Lung (tissue), 12 donors: Measurements from ENCODE around the gene CYB561A3. TPM values are rescaled to one million over a fixed set of nuclear protein-coding genes. Genes with fewer than 3 reads are reported as not detected.

Source experiments
- ATAC-seq: fragments of 200-7000 bp; cut with Tn5 transposase; one replicate; pipeline ENCODE4 v1.9.1; 2020; ENCODE audit warnings: moderate number of reproducible peaks; ENCODE audit not compliant: insufficient read depth, low FRiP score
- DNase-seq, 3 donors: peaks; one replicate each; pipeline ENCODE4 v3.0.0-alpha.2; 2013 to 2017
- H3K27ac ChIP-seq, 2 donors: one replicate each; pipeline ENCODE4 v1.5.1; 2013; ENCODE audit warnings: mild to moderate bottlenecking in 2 of 2, moderate library complexity in 2 of 2, control low read depth in 1 of 2, inconsistent platforms in 1 of 2, low read depth in 1 of 2, low read length in 1 of 2
- H3K27me3 ChIP-seq, 3 donors: one replicate each; pipeline ENCODE4 v1.5.1; 2013; ENCODE audit warnings: low read length in 2 of 3; ENCODE audit not compliant: control insufficient read depth in 3 of 3, insufficient read depth in 3 of 3
- H3K36me3 ChIP-seq, 4 donors: one replicate each; pipeline ENCODE4 v1.5.1; 2013; ENCODE audit warnings: low read length in 4 of 4, mild to moderate bottlenecking in 1 of 4, moderate library complexity in 1 of 4; ENCODE audit not compliant: control insufficient read depth in 4 of 4, insufficient read depth in 4 of 4
- H3K4me1 ChIP-seq, 5 donors: one replicate each; pipeline ENCODE4 v1.5.1; 2013; ENCODE audit warnings: low read length in 5 of 5, mild to moderate bottlenecking in 2 of 5, moderate library complexity in 1 of 5; ENCODE audit not compliant: control insufficient read depth in 5 of 5, insufficient read depth in 5 of 5
- H3K4me3 ChIP-seq: one replicate; pipeline ENCODE4 v1.5.1; 2013; ENCODE audit warnings: mild to moderate bottlenecking, control low read depth, moderate library complexity
- H3K9ac ChIP-seq, 2 donors: one replicate each; pipeline ENCODE4 v1.5.1; 2013; ENCODE audit warnings: low read length in 2 of 2, control low read depth in 1 of 2; ENCODE audit not compliant: insufficient read depth in 1 of 2
- H3K9me3 ChIP-seq, 4 donors: one replicate each; pipeline ENCODE4 v1.5.1; 2013; ENCODE audit warnings: low read length in 3 of 4, mild to moderate bottlenecking in 1 of 4, moderate library complexity in 1 of 4; ENCODE audit not compliant: control insufficient read depth in 4 of 4, insufficient read depth in 3 of 4
- CTCF ChIP-seq: IDR thresholded peaks from 2 replicates; pipeline ENCODE4 v1.5.1; 2012; ENCODE audit warnings: mild to moderate bottlenecking; ENCODE audit errors: control extremely low read depth, extremely low read depth
- WGBS, 2 donors: extraction: QIAGEN DNeasy Blood & Tissue Kit; methylation state at CpG; one replicate each; pipeline ENCODE4 v1.1.7; 2013; 5-methylcytosine and 5-hydroxymethylcytosine counted together
- polyA plus RNA-seq, 2 donors: library from polyadenylated mRNA; stranded (reverse); fragments of 200-250 nt; gene quantifications; one replicate each; pipeline ENCODE4 v1.2.1, GENCODE V29; 2013
- total RNA-seq, 2 donors: library from RNA; depleted of rRNA in 1 of 2; stranded (reverse); fragments of >200 nt in 1 of 2; gene quantifications; one replicate each; pipeline ENCODE4 v1.2.1, GENCODE V29; 2014 to 2021
- donor health status: control.
- donor health status: control.
- donor health status: Bipolar disorder and iron deficiency.
- donor health status: healthy.
- donor health status: DM: yes; HTN: yes; CAD: no.

The CYB561A3 gene
- total and polyA plus RNA-seq, 4 donors: 20.8 to 51.3 (median 36.4) TPM

DNA sequence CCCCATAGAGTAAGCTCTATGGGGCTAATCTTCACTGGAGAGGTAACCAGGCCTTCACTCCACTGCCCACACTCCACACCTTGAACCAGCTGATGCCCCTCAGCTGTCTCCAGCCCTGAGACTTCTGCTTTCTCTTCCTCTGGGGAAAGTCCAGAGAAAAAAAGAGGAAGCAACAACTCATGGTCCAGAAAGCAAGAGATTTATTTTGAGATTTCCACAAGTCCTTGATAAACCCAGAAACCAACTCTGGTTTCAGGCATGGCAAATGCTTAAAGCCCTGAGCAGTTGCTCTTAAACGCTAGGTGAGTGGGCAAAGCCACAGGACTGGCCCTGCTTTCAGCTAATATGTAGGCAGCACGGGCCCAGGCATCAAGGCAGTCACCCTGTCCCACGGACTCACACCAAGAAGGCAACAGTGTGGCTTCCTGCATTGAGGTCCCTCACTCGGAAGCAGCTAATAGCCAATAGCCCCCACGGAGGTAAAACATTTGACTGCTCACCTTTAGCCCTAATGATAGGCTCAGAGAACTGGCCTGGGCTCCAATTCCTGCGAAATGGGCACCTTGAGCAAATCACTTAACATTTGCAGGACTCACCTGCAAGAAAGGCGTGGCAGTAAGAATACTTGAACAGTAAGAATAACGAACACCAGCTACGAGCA, 4.3 kb downstream of the CYB561A3 start:
- Histone ChIP-seq H3K4me3 (no peak overlapping the region), H3K36me3 (peaks cover 0 to 22% (median 10%) of the 10 kb centered on the region in 4 donors), H3K9ac (no peak overlapping the region), H3K27ac (peak overlapping the region in 1 of 2 donors; percentile 4), H3K4me1 (peaks cover 0 to 11% (median 3%) of the 10 kb centered on the region in 5 donors), H3K27me3 (no peaks in the 10 kb centered on the region), H3K9me3 (no peaks in the 10 kb centered on the region)
- 66 to 77% methylated on average over 9 of the region's 9 CpGs for WGBS, 2 donors
- DNase-seq (no peak), ATAC-seq (no peak)
- no peak for TF ChIP-seq CTCF

GRCh38 chr11:61356706-61357105, 5.0 kb downstream of the CYB561A3 start:
- Histone ChIP-seq H3K9ac (no peak overlapping the region), H3K9me3 (no peaks in the 10 kb centered on the region), H3K4me3 (no peak overlapping the region), H3K27me3 (no peaks in the 10 kb centered on the region), H3K36me3 (peaks cover 0 to 25% (median 13%) of the 10 kb centered on the region in 4 donors), H3K4me1 (peaks cover 0 to 11% (median 3%) of the 10 kb centered on the region in 5 donors), H3K27ac (no peak overlapping the region)
- no peak for ATAC-seq
- no peak for TF ChIP-seq CTCF
- DNase-seq: no peak
- 86 to 90% methylated on average over 4 of the region's 4 CpGs for WGBS, 2 donors

GRCh38 chr11:61354208-61354607, 7.5 kb downstream of the CYB561A3 start:
- 95 to 96% methylated on average over 2 of the region's 2 CpGs for whole genome bisulfite sequencing, 2 donors
- H3K9me3 ChIP-seq: no peaks in the 10 kb centered on the region
- H3K36me3 ChIP-seq: peaks cover 0 to 43% (median 14%) of the 10 kb centered on the region in 4 donors
- no peak overlapping the region for H3K27ac ChIP-seq
- H3K27me3 ChIP-seq: no peaks in the 10 kb centered on the region
- no peak for ATAC-seq
- H3K9ac ChIP-seq: no peak overlapping the region
- DNase-seq: no peak
- no peak overlapping the region for H3K4me3 ChIP-seq
- no peak for TF ChIP-seq CTCF
- no peaks in the 10 kb centered on the region for H3K4me1 ChIP-seq
